DOHH2 (cell line): ENCODE measurements around the gene AK3.

Experiments
- CTCF ChIP-seq: fragments of 200-600 bp; sonication (generic); IDR thresholded peaks from one replicate; pipeline ENCODE4 v1.5.1; 2014; ENCODE audit warnings: antibody characterized with exemption, mild to moderate bottlenecking, low read depth, low read length; ENCODE audit not compliant: poor library complexity, severe bottlenecking
- EZH2phosphoT487 ChIP-seq: fragments of 200-600 bp; sonication (generic); IDR thresholded peaks from 2 replicates; pipeline ENCODE4 v1.6.1; 2017; ENCODE audit warnings: borderline replicate concordance, mild to moderate bottlenecking, antibody characterized with exemption, low read length, moderate library complexity, mixed read lengths

GRCh38 chr9:4740388-4740637 is 689 bp downstream of the AK3 start:
- no peak for TF ChIP-seq CTCF
- TF ChIP-seq EZH2phosphoT487: no peak
